Hematopoietic multipotent progenitor cell treated with erythropoietin and hydrocortisone succinate and interleukin-3 and kit ligand, for 8 days (in vitro differentiated cells): ENCODE measurements around the gene UTF1.
"Not testable (repeated sequence)": the region's sequence is repeated elsewhere in the genome, so short reads cannot be mapped to it uniquely, and the experiment has no call there.

Experiments
- DNase-seq: peaks from one replicate; pipeline ENCODE4 v3.0.0-alpha.2; 2015

UTF1 gene

GRCh38 chr10:133210398-133211140, 19.4 kb upstream of the UTF1 start:
- no peak for DNase-seq

GRCh38 chr10:133211141-133211830, 18.7 kb upstream of the UTF1 start:
- no peak for DNase-seq

- no peak for DNase-seq
Observed at GRCh38 chr10:133211959-133212852, 17.8 kb upstream of the UTF1 start.

- DNase-seq, result no peak
Observed at GRCh38 chr10:133212853-133213494, 17.0 kb upstream of the UTF1 start.

GRCh38 chr10:133213641-133214467, 16.2 kb upstream of the UTF1 start:
- DNase-seq, result no peak

- DNase-seq, result no peak
Observed at GRCh38 chr10:133214468-133215410, 15.3 kb upstream of the UTF1 start.

- DNase-seq, result no peak
Observed at GRCh38 chr10:133215586-133215985, 14.4 kb upstream of the UTF1 start.

GRCh38 chr10:133216776-133217175, 13.2 kb upstream of the UTF1 start:
- DNase-seq, result no peak

- no peak for DNase-seq
Observed at GRCh38 chr10:133217800-133218589, 12.0 kb upstream of the UTF1 start.

- DNase-seq, result no peak
Observed at GRCh38 chr10:133218891-133219290, 11.1 kb upstream of the UTF1 start.

- no peak for DNase-seq
Observed at GRCh38 chr10:133219782-133220181, 10.2 kb upstream of the UTF1 start.

GRCh38 chr10:133221331-133221730, 8.7 kb upstream of the UTF1 start:
- DNase-seq, result no peak

- DNase-seq, result not testable (repeated sequence)
Observed at GRCh38 chr10:133221756-133222155, 8.3 kb upstream of the UTF1 start.

GRCh38 chr10:133224076-133224475, 5.9 kb upstream of the UTF1 start:
- DNase-seq, result no peak

- peak; percentile 52 for DNase-seq
Observed at GRCh38 chr10:133224756-133225372, 5.2 kb upstream of the UTF1 start.

GRCh38 chr10:133225707-133226191, 4.3 kb upstream of the UTF1 start:
- no peak for DNase-seq

GRCh38 chr10:133226251-133226808, 3.7 kb upstream of the UTF1 start:
- no peak for DNase-seq

GRCh38 chr10:133227256-133227655, 2.8 kb upstream of the UTF1 start:
- no peak for DNase-seq
